KOPT-K1 (cell line): ENCODE measurements around the gene ULK4.

Source experiments
- H3K27ac ChIP-seq: fragments of 200-600 bp; sonication (generic); 2 replicates; pipeline ENCODE4 v1.5.1; 2016; ENCODE audit warnings: antibody characterized with exemption, mild to moderate bottlenecking, low read depth, low read length; ENCODE audit not compliant: poor library complexity, severe bottlenecking
- H3K36me3 ChIP-seq: fragments of 200-600 bp; sonication (generic); 2 replicates; pipeline ENCODE4 v1.5.1; 2017; ENCODE audit warnings: antibody characterized with exemption, mild to moderate bottlenecking, low read length, moderate library complexity; ENCODE audit not compliant: insufficient read depth
- H3K9me3 ChIP-seq: fragments of 200-600 bp; sonication (generic); 2 replicates; pipeline ENCODE4 v1.5.1; 2017; ENCODE audit warnings: antibody characterized with exemption, low read length, mild to moderate bottlenecking; ENCODE audit not compliant: insufficient read depth, poor library complexity, severe bottlenecking

ULK4 gene

GRCh38 chr3:41599127-41599484, 362.8 kb downstream of the ULK4 start:
- H3K27ac ChIP-seq = no peak overlapping the region
- H3K9me3 ChIP-seq = no peaks in the 10 kb centered on the region

GRCh38 chr3:41598402-41599126, 363.3 kb downstream of the ULK4 start:
- Histone ChIP-seq H3K9me3 (no peaks in the 10 kb centered on the region), H3K36me3 (no peaks in the 10 kb centered on the region), H3K27ac (no peak overlapping the region)

More at GRCh38 chr3:41599127-41599484, 362.8 kb downstream of the ULK4 start:
- H3K36me3 ChIP-seq = no peaks in the 10 kb centered on the region

DNA sequence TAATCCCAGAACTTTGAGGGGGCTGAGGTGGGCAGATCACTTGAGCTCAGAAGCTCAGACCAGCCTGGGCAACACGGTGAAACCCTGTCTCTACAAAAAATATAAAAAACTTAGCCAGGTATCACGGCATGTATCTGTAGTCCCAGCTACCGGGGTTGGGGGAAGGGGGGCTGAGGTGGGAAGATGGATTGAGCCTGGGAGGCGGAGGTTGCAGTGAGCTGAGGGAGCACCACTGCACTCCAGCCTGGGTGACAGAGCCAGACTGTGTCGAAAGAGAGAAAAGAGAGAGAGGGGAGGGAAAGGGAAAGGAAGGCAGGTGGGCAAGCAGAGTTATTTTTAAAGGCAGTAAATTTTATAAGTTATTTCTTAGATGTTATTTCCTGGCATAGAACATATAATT, 368.1 kb downstream of the ULK4 start:
- Histone ChIP-seq H3K36me3 (no peaks in the 10 kb centered on the region), H3K27ac (no peak overlapping the region), H3K9me3 (no peaks in the 10 kb centered on the region)

DNA sequence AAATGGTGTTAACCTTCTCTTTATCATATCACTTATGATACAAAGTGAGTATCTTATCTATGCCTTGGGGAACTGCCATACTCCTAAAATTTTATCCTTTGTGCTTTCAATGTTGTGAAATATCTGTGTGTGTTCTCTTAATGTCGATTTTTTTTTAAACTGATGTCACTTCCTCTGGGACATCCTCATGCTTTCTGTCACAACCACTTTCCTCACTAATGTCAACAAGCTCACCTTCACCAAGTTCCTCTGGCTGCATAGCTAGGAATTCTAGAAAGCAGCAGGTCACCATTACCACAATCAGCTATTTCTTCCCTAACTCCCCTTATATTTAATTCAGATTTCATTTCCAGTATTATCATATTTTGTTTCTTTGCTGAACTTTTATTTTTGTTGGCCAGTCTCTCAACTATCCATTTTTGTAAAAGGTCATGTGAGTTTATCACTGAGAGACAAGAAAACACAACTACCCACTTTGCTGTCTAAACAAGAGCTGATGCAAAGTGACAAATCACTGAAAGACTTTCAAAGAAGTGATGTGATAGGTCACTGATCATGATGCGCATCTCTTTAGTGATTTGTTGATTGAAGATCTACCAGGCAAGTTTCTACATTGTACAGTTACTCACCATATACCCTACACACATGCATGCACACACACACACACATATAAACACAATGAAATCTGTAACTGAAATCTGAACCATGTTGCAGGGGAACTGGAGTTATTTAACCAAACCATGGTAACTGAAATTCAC, 369.0 kb downstream of the ULK4 start:
- Histone ChIP-seq H3K9me3 (no peaks in the 10 kb centered on the region), H3K36me3 (no peaks in the 10 kb centered on the region), H3K27ac (no peak overlapping the region)

DNA sequence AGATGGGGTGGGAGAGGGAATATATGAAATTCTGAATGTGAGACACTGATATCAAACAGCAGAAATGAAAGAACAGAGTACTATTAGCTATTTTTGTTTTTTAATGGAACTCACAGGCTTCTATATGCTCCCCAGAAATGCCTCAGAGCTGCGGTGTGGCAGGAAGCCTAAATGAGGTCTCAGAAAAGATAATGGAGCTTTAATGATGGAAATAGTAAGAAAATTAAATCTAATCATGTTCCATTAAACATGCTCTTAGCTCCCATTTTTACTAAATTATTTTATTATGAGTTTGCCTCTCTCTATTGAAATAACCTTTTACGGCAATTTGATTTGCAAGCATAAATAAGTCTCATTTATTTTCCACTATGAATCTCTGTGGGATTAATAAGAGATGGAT, 378.9 kb downstream of the ULK4 start:
- Histone ChIP-seq H3K36me3 (no peaks in the 10 kb centered on the region), H3K27ac (no peak overlapping the region), H3K9me3 (no peaks in the 10 kb centered on the region)

DNA sequence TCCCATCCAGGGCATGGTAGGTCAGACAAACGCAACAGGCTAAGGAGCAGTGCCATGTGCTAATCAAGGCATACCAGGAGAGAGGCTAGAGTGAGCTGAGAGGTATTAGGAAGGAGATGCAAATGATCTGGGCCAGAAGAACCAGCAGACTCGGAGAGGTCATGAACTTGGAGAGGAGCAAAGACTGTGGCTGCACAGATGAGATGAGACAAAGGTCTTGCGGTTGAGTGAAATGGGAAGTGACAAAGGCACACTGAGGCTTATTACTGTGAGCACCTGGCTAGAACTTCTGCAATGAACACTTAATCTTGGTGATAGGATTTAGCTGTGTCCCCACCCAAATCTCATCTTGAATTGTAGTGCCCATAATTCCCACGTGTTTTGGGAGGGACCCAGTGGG, 380.2 kb downstream of the ULK4 start:
- no peaks in the 10 kb centered on the region for H3K9me3 ChIP-seq
- H3K36me3 ChIP-seq = no peaks in the 10 kb centered on the region
- H3K27ac ChIP-seq = no peak overlapping the region

DNA sequence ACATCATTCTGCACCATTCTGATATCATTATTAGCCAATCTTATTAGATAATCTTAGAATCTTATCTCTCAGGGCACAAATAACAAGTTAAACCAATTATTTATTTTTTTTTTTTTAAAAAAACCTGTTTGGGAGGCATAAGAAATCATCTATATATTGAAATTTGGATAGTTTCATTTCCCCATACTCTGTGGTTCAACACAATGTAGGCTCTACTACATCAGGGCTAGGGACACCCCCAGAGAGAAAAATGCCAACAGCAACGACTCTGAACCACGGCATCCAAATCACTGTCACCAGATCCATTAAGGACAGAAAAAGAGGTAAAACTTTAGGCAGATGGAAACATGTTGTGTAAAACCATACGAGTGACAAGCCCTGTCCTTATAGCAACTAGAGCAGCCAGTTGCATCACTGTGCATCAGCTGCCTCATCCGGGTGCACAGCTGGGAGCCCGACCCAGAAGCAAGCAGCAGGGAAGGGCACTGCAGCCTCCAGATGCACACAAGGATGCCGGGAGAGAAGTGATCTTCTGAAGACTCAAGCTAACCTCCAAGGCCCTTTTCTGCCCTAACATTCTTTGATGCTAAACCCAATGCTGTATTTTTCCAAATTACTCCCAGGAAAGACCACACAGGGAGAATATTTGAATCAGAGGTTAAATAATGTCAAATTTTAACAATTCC, 381.5 kb downstream of the ULK4 start:
- H3K9me3 ChIP-seq = no peaks in the 10 kb centered on the region
- H3K36me3 ChIP-seq = no peaks in the 10 kb centered on the region
- H3K27ac ChIP-seq = no peak overlapping the region

DNA sequence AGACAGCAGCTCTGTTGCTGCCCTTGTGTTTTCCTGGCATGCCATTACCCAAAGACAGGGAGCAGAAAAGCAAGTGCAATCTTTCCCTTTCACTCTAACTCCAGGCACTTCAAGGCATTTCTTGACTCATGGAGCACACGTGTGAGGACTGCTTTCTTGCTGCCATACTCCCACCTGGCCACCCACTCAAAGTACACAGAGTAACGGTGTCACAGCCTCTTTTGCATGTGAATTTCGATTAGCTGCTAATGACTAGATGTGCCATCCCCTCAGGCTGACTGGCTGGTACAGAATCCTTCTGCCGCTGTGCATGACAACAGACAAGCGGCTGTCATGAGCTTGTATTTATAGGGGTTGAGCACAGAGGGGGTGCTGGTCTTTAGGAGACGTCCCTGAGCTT, 382.0 kb downstream of the ULK4 start:
- Histone ChIP-seq H3K36me3 (no peaks in the 10 kb centered on the region), H3K27ac (no peak overlapping the region), H3K9me3 (no peaks in the 10 kb centered on the region)

DNA sequence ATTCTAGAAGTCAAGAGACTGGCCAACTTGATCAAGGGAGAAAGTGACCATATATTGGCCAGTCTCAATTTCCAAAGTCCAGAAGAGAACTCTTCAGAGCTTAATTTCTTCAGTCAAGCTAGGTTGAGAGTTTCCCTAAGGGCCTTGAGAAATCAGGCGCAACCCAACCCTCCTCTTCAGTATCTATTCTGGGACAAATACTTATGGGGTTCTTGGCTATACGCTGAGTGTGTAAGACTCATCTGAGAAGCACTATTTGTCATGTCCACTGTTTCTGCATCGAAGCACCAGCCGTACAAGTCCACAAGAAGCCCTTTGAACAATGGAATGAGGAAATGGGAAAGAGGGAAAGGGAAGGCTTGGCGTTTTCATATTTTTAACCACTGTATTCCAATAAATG, 383.1 kb downstream of the ULK4 start:
- Histone ChIP-seq H3K36me3 (no peaks in the 10 kb centered on the region), H3K27ac (no peak overlapping the region), H3K9me3 (no peaks in the 10 kb centered on the region)

DNA sequence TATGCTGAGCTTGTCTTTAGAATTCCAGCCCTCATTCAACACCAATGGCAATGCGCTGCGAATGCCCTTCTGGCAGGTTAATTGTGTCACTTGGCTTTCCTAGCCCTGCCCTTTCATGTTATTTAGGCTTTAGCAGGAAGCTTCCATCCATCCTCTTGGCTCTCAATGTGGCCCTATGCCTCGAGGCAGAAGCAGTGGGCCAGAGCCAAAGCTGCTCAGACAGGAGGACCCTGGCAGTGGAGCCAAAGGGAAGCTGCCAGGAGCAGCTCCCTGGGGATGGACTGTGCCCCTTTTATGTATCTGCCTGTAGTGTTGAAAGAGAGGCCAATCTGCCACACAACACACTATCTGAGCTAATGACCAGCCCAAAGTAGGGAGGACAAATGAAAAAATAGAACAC, 386.2 kb downstream of the ULK4 start:
- H3K9me3 ChIP-seq = no peaks in the 10 kb centered on the region
- no peak overlapping the region for H3K27ac ChIP-seq
- no peaks in the 10 kb centered on the region for H3K36me3 ChIP-seq

GRCh38 chr3:41574900-41575299, 387.0 kb downstream of the ULK4 start:
- H3K36me3 ChIP-seq = no peaks in the 10 kb centered on the region
- H3K9me3 ChIP-seq = no peaks in the 10 kb centered on the region
- no peak overlapping the region for H3K27ac ChIP-seq

DNA sequence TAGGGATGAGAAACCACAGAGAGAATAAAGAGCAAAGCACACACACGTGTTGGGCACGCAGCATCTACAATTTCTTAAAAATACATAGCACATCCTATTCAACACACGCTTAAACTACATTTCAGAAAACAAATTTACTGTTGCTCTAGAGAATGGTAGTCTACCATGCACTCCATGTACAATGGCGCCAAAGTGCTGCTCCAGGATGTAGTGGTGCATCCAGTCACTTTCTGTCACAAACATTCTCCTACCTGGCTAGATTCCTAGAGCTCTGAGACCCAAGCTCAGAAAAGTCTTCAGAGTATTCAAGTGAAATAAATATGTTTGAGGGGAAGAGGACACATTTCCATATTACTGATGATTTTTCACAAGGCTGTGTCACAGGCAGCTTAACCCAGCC, 388.3 kb downstream of the ULK4 start:
- Histone ChIP-seq H3K36me3 (no peaks in the 10 kb centered on the region), H3K9me3 (no peaks in the 10 kb centered on the region), H3K27ac (no peak overlapping the region)

DNA sequence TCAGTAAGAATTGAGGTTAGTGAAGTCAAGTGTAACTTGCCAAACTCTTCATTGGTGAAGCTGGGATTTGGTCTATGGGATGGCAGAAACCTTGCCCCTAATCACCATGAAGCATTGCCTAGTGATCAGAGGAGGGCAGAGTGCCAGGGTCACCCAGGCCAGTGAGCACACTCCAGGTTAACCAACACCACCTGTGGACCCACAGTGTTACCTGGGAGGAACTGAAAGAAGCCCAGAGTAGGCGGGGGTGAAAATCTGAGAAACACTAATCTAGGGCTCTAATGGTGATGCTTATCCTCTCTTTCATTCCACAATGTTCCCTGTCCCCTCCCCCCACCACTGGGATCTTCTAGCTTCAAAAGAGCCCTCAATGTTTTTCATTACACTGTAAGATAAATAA, 389.8 kb downstream of the ULK4 start:
- no peak overlapping the region for H3K27ac ChIP-seq
- H3K36me3 ChIP-seq = no peaks in the 10 kb centered on the region

GRCh38 chr3:41569632-41570305, 392.1 kb downstream of the ULK4 start:
- H3K9me3 ChIP-seq = no peaks in the 10 kb centered on the region
- no peaks in the 10 kb centered on the region for H3K36me3 ChIP-seq
- no peak overlapping the region for H3K27ac ChIP-seq

More for the DNA sequence above, 389.8 kb downstream of the ULK4 start:
- no peaks in the 10 kb centered on the region for H3K9me3 ChIP-seq

DNA sequence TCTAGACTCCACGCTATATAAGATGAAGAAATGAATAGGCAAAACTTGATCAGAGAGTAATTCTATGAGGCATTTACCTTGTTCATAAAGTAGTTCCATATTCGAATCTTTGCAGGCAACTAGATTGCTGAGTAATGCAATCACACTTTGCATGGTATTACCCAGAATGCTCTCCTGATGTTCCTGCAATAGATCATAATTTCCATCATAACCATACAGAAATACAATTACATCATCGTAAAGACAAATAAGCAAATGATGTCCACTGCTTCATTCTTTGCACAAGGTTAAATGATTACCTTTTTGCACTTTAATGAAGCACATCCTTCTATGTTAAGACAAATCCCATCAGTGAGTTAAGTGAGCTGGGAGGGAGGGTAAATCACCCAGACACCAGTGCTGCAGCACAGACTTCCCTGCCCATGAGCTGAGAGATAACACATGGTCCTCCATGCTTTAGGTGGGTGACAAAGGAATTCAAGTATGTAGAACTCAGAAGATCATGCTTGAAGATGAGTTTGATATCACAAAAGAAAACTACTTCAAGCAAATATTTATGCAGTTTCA, 395.9 kb downstream of the ULK4 start:
- no peaks in the 10 kb centered on the region for H3K9me3 ChIP-seq

More for the DNA sequence above, 395.9 kb downstream of the ULK4 start:
- H3K36me3 ChIP-seq = no peaks in the 10 kb centered on the region
- H3K27ac ChIP-seq = no peak overlapping the region
